NT2/D1 (cell line): ENCODE results near the gene ABHD4.

ENCODE experiments used
- YY1 ChIP-seq: IDR thresholded peaks from 2 replicates; pipeline ENCODE4 v1.6.1; 2011; ENCODE audit not compliant: insufficient read length, insufficient read depth
- ZNF274 ChIP-seq: IDR thresholded peaks from 2 replicates; pipeline ENCODE4 v1.6.1; 2011; ENCODE audit warnings: mild to moderate bottlenecking, low read depth, low read length

DNA sequence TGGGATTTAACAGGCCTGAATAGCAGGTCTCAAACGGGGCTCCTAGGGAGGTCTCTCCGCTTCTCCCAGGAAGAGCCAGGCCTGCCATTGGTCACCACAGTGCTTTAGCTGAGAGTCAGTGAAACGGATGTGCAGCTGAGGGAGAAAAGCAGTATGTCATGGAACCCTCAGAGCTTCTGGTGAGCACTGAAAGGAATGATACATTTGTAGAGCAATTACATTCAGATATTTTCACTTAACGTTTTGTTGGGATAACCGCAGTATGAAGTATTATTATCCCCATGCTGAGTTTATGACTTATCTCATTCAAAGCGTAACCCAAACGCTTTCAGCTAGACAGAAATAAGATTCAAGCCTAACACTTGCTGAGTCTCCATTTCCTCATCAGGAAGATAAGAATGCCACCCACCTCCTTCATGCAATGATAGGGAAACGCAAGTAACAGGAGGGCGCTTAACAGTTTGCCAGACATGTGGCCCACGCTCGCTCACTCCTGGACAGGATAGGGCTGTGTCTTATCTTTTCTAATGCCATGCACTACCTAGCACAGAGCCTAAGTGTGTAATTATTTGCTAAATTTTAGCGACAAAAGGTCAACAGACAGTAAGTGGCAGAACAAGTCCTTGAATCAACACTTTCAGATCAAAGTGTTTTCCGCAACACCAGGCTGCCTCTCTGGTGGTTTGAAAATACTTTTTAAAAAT, 37.3 kb upstream of the ABHD4 start:
- TF ChIP-seq YY1, result no peak
- no peak for TF ChIP-seq ZNF274
